Brain pericyte (primary cell): Measurements from ENCODE around the gene LRCH4.

Experiments
- DNase-seq: peaks from one replicate; pipeline ENCODE4 v3.0.0-alpha.2; 2012; ENCODE audit warnings: low read depth, low spot score

The LRCH4 gene

GRCh38 chr7:100606313-100606712 is 20.4 kb upstream of the LRCH4 start:
- DNase-seq: no peak

DNA sequence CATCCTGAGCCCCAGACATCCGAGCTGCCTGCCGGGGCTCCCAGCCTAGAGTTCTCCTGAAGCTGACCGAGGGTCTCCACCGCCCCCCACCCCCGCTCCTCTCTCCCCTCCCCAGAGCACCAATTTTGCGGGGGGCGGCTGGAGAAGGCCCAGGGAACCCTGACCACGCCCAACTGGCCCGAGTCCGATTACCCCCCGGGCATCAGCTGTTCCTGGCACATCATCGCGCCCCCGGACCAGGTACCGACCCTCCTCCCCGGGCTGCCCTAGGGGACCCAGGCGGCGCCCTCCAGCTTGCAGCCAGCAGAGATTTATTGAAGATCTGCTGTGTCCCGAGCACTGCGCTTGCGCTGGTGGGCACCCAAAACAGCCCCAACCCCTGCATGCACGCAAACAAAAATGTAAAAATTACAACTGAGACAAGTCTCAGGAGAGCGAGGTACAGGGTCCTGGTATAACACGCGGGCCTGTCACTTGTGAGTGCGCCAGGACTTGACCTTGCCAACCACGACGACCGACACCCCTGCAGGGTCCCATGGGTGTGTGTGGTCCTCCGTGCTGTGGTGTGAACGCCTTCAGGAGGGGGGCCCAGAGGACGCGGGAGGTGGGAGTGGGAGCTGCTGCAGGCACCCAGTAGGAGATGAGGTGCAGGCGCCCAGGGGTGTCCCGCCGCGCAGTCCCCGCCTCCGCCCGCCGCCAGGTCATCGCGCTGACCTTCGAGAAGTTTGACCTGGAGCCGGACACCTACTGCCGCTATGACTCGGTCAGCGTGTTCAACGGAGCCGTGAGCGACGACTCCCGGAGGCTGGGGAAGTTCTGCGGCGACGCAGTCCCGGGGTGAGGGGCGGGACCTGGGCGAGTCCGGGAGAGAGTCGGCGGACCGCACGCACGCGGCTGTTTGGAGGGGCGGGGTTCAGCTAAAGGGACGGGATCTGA is 19.3 kb upstream of the LRCH4 start:
- no peak for DNase-seq

DNA sequence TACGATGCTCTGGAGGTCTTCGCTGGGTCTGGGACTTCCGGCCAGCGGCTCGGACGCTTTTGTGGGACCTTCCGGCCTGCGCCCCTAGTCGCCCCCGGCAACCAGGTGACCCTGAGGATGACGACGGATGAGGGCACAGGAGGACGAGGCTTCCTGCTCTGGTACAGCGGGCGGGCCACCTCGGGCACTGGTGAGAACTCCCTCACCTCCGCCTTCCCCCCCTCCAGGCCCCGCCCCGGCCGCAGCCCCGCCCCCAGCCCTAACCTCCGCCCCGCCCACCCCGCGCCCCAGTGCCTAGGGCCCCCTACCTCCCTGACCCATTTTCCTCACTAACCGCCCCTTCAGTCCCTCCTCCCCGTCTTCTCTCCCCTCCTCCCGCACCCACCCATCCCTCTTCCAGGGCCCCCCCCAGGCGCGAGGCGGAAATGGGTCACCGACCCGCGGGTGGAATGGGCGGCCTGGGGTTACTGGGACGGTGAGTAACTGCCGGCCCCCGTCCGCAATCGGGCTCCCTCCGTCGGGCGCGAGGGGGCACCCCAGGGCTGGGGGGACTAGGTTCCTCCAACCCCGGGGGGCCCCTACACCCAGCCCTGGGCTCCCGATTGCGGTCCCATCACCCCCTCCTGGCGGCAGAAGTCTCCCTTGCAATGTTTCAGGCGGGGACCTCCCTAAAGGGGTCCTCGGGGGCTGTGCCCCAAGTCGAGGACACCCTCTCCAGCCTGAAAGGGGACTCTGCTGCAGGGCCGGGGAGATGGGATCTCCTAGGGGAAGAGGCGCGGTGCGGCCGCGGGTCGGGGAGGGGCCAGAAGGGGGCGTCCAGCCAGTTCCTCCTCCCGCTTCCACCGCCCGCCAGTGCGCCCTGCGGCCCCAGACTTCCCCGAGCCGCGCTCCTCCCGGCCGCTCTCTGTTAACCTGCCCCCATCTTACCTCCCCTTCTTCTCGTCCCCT is 18.4 kb upstream of the LRCH4 start:
- DNase-seq: no peak

DNA sequence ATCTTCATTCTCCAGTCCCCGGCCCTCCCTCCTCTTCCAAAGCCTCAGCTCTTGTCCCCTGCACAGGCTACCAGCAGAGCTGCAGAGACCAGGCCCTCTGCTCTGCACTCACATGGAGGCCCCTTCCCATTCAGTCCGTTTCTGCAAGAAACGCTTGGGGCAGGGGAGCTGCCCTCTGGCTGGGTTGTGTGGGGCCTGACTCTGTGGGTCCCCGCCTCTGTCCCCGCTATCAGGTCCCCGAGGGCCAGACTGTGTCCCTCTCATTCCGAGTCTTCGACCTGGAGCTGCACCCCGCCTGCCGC is 17.7 kb upstream of the LRCH4 start:
- no peak for DNase-seq

GRCh38 chr7:100602889-100603725 is 17.2 kb upstream of the LRCH4 start:
- DNase-seq: peak; percentile 44

- DNase-seq: no peak
Observed at GRCh38 chr7:100600730-100601038, 14.8 kb upstream of the LRCH4 start.

DNA sequence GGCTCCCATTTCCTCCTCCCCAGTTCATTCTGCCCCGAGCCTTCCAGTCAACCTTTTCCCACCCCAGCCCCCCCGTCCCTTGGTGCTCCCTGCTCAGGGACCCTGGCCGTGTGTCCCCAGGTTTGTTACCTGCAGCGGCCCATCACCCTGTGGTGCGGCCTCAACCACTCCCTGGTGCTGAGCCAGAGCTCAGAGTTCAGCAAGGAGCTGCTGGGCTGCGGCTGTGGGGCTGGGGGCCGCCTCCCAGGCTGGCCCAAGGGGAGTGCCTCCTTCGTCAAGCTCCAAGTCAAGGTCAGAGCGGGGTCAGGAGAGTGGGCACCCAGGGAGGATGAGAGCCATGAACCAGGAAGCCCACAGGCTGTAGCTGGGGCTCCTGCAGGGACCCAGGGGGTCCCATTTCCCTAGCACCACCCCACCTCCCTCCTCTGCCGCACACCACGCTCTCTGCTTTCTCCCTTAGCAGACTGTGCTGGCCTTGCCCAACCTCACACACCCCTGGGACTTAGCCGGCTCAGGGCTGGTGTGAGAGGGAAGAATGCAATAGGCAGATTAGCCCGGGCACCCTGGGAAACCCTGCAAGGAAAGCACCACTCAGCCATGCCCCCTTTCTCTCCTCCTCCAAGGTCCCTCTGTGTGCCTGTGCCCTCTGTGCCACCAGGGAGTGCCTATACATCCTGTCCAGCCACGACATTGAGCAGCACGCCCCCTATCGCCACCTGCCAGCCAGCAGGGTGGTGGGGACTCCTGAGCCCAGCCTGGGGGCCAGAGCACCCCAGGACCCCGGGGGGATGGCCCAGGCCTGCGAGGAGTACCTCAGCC is 14.2 kb upstream of the LRCH4 start:
- DNase-seq: no peak

DNA sequence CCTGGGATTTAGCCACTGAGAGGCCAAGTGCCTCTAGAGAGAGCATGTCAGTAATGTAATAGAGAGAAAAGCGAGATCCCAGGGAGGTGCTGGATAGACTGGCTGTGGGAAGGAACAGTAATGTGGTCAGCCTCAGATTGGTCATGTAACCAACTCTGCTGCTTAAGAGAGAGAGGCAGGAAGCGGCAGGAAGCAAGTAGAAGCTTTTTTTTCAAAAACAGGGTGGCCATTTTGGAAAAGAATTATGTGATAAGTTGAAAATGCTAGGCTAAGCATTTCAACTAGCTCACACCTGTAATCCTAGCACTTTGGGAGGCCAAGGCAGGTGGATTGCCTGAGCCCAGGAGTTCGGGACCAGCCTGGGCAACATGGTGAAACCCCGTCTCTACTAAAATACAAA is 12.5 kb upstream of the LRCH4 start:
- no peak for DNase-seq

DNA sequence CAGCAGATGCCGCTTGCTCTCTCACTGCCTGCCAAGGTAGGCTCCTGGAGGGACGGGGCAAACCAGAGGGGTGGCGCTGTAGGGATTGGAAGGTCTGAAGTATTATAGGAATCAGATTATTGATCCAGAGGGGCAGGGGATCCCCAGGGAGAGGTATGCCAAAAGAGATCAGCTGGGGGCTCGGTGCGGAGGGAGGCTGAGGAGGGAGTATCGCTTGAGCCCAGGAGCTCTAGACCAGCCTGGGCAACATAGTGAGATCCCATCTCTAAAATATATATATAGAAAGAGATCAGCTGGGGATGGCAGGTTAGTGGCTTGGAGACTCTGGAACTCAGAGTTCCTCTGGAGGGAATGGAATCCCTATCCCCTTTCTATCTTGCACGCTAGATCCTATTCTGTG is 9.3 kb upstream of the LRCH4 start:
- DNase-seq: no peak

DNA sequence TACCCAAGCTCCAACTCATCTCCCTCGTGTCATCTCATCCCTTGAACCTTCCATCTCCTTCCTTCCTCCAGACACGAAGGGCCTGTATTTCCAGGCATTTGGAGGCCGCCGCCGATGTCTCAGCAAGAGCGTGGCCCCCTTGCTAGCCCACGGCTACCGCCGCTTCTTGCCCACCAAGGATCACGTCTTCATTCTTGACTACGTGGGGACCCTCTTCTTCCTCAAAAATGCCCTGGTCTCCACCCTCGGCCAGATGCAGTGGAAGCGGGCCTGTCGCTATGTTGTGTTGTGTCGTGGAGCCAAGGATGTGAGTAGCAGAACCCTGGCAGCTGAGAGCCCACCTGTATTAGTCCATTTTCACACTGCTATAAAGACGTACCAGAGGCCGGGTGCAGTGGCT is 5.7 kb upstream of the LRCH4 start:
- DNase-seq: no peak

- no peak for DNase-seq
Observed at GRCh38 chr7:100590077-100590737, 4.3 kb upstream of the LRCH4 start.

DNA sequence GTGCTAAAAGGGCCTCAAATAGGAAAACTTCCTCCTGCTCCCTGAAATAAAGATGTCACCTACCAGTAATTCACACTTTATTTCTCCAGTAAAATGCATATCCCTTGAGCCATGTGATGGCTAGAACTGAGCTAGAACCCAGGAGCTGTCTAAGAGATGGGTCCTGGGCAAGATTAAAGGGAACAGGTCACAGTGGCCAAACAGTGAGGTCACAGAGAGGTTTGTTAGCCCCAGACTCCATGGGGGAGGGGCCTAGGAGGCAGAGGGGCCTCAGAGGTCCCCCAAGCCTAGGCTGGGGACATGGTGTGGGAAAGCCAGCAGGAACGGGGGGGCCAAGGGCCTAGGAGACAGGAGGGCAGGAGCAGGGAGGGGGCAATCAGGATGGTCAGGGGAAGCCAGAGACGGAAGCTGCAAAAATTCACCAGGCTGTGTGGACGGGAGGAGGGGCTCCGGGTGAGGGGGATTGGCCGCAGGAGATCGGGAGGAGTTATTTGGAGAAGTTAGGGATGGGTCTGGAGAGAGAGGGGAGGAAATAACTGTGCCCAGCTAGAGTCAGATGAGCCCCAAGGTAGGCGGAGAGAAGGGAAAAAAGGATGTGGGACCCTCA is 3.5 kb upstream of the LRCH4 start:
- DNase-seq: no peak

GRCh38 chr7:100588438-100588837 is 2.5 kb upstream of the LRCH4 start:
- DNase-seq: no peak

DNA sequence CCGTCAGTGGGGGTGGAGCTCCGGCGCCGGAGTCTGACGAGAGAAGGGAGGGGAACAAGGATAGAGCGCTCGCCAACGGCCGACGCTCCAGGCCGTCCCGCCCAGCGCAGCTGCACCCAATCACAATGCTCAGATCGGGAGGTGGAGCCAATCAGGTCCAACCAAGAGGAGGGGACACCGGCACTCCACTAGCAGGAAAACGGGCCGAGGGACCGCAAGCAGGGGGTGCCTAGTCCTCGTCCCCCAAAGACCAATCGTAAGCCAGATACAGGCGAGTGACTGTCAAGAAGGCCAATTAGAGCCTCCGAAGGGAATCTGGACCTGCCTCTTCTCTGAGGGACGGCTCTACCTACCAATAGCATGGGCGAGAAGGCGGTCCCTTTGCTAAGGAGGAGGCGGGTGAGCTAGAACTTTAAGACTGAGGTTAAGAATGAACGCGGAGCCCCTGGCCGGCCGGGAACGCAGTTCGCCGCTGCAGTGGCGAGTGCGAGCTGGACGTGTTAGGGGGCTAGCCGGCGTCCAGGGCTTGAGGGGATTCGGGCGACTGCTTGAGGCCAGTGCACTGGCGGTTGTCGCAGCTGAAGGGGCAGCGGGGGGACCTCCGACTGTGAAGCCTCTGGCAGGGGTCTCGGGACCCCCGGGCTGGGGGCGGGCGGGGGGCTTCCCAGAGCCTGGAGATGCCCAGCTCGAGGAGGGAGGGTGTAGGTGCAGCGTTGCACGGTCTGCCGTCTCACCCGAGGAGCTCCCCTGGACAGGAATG is 517 bp upstream of the LRCH4 start, which contains the start of gene FBXO24:
Gene FBXO24 (plus strand): TSS at position 63 of the 760 bp plus-strand sequence. CDS start 298 bp downstream, at position 361.
- DNase-seq: peak; percentile 100

- no peak for DNase-seq
Observed at GRCh38 chr7:100584683-100585510, 1.0 kb downstream of the LRCH4 start.

- DNase-seq: no peak
Observed at GRCh38 chr7:100584054-100584682, 1.8 kb downstream of the LRCH4 start.

GRCh38 chr7:100583132-100584053 is 2.5 kb downstream of the LRCH4 start:
- DNase-seq: no peak
